NCI-H2107 treated with DMSO at 0.1 percent for 48 hours (cell line): ENCODE results near the gene KDM5B.
"Not testable (repeated sequence)": the region's sequence is repeated elsewhere in the genome, so short reads cannot be mapped to it uniquely, and the experiment has no call there.

Experiments
- DNase-seq: peaks from one replicate; lab custom pipeline; 2025; ENCODE audit not compliant: unreplicated experiment; lab: John Stamatoyannopoulos, UW

Gene KDM5B

GRCh38 chr1:202714202-202714601 is 94.0 kb downstream of the KDM5B start:
- DNase-seq = not testable (repeated sequence)

DNA sequence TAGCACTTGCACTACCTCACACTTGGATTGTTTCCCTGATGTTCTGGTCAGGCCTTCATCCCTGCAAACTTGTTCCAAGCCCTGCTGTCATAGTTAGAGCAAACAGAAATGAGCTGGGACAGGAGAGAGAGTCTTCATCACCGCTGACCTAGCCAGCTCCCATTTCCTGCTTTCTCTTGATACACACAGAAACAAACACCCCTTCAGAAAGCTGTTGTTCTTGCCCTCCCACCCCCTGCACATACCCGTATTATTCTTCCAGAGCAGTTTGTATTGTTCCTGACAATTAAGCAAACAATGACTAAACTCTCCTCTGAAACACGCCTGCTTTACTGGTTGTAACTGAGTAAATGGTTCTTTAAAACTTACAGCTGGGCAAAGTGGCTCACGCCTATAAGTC is 95.1 kb downstream of the KDM5B start:
- peak; percentile 56 for DNase-seq

DNA sequence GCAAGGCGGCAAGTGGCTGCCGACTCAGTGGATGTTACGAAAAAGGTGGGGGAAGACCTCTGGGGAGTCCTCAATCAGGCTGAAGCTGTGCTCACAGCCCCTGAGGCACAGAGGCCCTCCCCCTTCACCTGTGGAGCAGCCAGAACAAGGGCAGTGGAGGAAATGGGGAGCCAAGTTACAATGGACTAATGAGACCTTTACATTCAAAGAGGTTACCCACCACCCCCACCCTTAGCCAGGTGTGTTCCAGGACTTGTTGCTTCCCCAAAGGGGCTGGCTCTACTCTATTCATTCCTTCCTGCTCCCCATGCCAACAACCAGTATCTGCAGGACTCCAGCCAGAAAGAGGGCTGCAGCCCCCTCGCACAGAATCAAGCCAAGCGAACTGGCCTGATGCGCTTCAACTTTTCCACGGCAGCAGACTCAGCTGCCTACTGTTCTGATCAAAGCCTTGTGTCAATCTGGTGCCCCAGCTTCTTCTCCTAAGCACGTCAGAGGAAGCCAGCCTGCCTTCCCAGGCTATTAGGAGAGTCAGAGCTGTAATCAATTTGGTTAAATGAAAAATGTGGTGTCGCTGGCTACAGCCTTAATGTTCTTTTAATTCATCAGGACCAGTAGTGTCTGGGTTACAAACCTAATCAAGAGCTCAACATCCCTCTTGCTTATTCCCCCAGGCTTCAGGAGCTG is 96.1 kb downstream of the KDM5B start:
- DNase-seq = no peak

DNA sequence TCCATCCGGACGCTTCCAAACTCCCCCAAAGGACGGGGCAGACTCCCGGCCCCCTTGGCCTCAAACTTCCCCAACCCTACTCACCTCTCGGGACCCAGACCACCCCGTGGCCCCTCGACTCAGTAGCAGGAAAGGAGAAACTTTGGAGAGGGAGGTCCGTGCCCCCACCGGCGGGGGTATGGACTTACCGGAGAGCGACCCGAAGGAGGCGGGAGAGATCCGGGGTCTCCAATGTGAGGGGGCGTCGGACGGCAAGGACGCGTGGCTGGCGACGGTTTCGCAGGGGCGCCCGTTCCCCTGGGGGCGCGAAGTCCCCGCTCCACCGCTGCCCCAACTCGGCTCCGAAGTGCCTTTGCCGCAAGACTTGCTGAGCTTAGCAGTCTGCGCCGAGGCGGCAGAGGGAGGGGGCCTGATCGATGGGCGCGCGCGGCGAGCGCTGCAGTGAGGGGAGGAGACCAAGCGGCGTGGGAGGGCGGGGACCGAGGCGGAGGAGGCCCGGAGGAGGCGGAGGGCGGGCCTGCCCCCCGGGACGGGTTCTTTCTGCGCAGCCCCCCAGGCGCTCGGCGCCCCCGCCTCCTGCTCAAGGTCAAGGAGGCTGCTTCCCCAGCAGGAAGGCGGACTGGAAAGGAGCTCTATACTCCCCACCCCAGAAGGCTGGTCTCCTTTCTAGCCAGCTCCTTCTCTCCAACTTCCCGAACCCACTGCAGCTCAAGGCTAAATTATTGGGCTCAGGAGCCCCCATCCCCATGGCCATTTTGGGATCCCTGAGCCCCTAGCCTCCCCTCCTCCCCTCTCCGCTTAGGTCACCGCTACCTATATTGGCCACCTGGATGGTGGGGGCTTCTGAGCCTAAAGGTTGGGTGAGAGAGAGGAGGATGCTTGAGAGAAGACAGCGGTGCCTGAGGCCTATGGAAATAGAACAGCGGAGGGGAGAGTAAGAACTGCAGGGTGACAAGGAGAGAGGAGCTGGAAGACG is 97.9 kb downstream of the KDM5B start, which contains the start of gene SYT2:
Gene SYT2, minus strand, starts transcription at position 385 of the 976 bp plus-strand sequence. CDS start 104,682 bp downstream, outside the sequence.
- peak; percentile 28 for DNase-seq

GRCh38 chr1:202709276-202710041 is 98.8 kb downstream of the KDM5B start:
- DNase-seq = no peak

DNA sequence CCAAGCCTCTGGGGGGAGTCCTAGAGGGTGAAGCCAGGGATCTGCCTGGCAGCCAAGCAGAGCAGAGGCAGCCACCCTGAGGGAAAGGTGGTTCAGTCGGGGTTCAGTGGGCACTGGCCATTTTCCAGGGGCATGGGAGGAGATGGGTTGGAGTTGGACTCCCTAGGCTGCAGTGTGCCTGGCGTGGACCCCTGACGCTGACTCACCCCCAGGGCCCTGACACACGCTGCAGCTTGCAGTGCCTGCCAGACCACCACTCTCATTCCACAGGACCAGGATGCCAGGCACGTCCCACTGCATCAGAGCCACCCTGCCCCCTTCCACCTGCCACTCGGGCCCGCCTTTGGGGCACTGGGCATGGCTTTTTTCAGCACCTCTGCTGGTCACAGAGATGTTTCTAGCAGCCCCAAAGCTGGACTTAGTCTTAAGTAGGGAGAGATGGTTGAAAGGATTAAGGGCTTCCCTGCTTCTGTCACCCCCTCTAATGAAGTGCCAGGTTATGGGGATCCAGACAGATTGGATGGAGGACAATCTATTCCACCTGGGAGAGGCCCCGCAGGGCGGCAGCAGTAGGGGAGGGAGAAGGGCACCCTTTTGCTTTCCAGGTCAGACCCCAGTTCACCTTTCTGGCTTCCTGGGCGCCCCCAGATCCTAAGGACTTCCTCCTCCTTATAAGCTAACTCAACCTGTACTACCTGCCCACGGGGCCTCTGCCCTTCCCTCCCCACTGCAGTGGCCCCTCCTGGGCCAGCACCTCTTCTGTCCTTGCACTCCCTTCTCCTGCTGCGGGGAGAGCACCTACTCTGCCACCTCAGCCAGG is 99.6 kb downstream of the KDM5B start:
- no peak for DNase-seq

DNA sequence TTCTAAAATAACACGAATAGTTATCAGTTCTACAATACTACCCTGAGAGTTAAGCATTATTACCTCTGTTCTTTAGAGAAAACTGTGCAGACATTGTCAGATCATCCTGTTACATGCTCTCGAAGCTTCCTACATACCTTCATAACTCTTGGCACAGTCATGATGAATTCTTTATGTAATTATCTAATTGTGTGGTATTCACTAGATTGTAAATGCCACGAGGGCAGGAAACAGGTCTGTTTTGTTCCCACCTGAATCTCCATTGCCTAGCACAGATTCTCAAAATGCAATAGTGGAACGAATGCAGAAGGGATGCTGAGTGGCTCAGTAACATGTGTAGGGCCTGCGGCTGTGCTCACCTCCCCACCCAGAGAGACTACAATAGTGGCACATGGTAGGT is 101.4 kb downstream of the KDM5B start:
- no peak for DNase-seq

- no peak for DNase-seq
These were observed 103.6 kb downstream of the KDM5B start for GRCh38 chr1:202704601-202705000.

- no peak for DNase-seq
These were observed 105.0 kb downstream of the KDM5B start for GRCh38 chr1:202703191-202703590.

DNA sequence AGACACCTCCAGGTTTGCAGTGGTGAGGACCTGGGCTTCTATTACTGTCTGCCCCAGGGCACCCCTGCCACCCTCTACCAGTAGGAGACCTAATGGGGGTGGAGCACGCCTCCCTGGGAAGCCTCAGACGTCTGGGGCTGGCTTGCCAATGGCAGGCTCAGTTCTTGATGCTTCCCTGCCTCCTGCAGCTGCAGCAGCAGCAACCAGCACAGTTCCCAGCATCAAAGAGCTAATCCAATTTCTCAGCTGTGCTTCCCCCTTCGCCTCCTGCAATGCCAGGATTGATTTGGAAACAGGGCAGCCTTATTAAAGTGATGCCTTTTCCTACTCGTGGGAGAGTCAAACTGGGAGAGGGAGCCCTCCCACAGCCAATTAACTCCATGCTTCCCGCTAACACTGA is 106.1 kb downstream of the KDM5B start:
- DNase-seq = no peak

- no peak for DNase-seq
These were observed 107.0 kb downstream of the KDM5B start for GRCh38 chr1:202701200-202701599.

GRCh38 chr1:202700061-202700460 is 108.2 kb downstream of the KDM5B start:
- no peak for DNase-seq

GRCh38 chr1:202698276-202698675 is 109.9 kb downstream of the KDM5B start:
- DNase-seq = no peak

GRCh38 chr1:202697038-202697437 is 111.2 kb downstream of the KDM5B start:
- DNase-seq = peak; percentile 42

GRCh38 chr1:202694314-202694713 is 113.9 kb downstream of the KDM5B start:
- DNase-seq = peak; percentile 69

- DNase-seq = no peak
These were observed 115.2 kb downstream of the KDM5B start for GRCh38 chr1:202692959-202693555.

DNA sequence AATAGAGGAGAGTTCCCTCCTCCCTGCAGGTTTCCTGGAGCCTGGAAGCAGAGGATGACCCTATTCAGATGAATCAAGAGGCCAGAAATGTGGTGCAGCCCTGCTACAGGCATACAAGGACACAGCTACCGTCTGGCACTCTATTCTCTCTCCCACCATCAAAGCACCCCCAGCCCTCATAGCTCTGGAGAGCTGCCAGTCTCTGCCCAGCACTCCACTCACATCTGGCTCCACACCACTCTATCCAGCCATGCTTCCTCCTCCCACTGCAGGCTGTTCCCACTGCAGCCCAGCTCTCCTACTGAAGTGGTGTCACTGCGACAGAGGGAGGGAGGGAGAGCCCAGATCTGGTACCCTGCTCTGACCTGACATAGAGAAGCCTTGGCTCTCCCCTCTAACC is 116.4 kb downstream of the KDM5B start:
- peak; percentile 27 for DNase-seq

DNA sequence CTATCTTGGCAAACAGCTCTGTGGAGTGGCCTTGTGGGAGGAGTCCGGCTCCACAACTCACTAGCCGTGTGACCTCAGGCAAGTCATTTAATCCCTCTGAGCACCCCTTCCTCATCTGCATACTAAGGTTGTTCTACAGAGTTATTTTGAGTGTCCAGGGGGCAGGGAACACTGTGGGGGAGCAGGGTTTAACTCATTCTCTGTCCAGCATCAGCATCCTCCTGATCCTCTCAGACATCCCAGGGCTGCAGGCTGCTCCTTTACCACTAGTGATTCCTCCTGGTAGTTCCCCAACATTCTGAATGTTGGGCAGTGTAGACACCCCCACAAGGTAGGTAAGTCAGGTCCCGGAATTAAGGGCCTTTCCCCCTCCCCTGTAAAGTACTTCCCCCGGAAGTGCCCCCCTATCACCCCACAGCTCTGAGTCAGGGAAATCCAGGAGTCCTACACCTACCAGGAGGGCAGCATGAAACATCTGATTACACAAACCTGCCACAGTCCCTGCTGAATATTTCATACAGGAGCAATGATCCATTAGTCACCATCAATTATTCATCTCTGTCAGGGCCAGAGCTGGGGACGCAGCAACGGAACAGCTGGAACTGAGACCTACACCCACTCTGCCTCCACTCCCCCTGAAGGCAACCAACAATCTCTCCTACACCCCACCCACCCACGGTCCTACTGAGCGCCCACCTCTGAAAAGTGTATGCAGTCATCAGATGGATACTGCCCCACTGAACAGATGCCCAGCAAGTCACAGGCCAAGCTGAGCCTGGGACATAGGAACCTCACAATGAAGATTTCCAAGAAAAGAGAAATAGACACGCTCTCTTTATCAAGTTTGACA is 118.5 kb downstream of the KDM5B start:
- DNase-seq = no peak

- DNase-seq = peak; percentile 18
These were observed 119.1 kb downstream of the KDM5B start for GRCh38 chr1:202689082-202689481.
